Measurements from ENCODE around the gene ITGA3. TPM values are rescaled to one million over a fixed set of nuclear protein-coding genes. Genes with fewer than 3 reads are reported as not detected.

ITGA3 gene
- total RNA-seq, 1 experiment from 2014 or later: 1.4 TPM

DNA sequence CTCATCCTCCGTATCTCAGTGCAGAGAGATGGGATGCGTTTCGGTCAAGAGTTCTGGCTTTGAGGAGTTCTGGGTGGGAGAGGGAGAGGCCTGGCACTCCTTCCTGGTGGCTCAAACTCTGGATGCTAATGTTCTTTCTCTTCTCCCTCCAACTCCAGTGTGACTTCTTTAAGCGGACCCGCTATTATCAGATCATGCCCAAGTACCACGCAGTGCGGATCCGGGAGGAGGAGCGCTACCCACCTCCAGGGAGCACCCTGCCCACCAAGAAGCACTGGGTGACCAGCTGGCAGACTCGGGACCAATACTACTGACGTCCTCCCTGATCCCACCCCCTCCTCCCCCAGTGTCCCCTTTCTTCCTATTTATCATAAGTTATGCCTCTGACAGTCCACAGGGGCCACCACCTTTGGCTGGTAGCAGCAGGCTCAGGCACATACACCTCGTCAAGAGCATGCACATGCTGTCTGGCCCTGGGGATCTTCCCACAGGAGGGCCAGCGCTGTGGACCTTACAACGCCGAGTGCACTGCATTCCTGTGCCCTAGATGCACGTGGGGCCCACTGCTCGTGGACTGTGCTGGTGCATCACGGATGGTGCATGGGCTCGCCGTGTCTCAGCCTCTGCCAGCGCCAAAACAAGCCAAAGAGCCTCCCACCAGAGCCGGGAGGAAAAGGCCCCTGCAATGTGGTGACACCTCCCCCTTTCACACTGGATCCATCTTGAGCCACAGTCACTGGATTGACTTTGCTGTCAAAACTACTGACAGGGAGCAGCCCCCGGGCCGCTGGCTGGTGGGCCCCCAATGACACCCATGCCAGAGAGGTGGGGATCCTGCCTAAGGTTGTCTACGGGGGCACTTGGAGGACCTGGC, 33.3 kb downstream of the ITGA3 start:
- no peak for DNase-seq (ENCODE audit: low spot score)
- Histone ChIP-seq H3K27ac (ENCODE audit: low read depth, low read length, poor library complexity, severe bottlenecking) (no peak overlapping the region), H3K9me3 (ENCODE audit: low read depth, low read length, poor library complexity, severe bottlenecking) (no peaks in the 10 kb centered on the region), H3K36me3 (ENCODE audit: insufficient read depth, low read length, poor library complexity, severe bottlenecking) (no peaks in the 10 kb centered on the region), H3K27me3 (replicated peaks; ENCODE audit: insufficient read depth, low read depth, low read length, poor library complexity) (no peaks in the 10 kb centered on the region), H3K4me1 (ENCODE audit: insufficient read depth, low read length, poor library complexity, severe bottlenecking) (no peaks in the 10 kb centered on the region), H3K4me3 (ENCODE audit: low read depth, low read length, poor library complexity, severe bottlenecking) (no peak overlapping the region)
- intact Hi-C loops (cut with micrococcal nuclease; ENCODE audit: unreplicated experiment): loop anchor here (10.0 kb wide), 1 partner anchor 234 kb away; no protein-coding TSS in a partner anchor
- POLR2A ChIA-PET (ENCODE audit: low non-redundant PET): no interaction called here
- CTCF ChIA-PET: no interaction called here
- no peak for TF ChIP-seq EZH2 (IDR thresholded peaks at IDR 0.05; ENCODE audit: borderline replicate concordance, low read depth, low read length, poor library complexity, severe bottlenecking)
- TF ChIP-seq CTCF (conservative IDR thresholded peaks at IDR 0.05; ENCODE audit: low read depth, low read length): no peak
- no TSS peak for BruUV-seq (replicated peaks)

DNA sequence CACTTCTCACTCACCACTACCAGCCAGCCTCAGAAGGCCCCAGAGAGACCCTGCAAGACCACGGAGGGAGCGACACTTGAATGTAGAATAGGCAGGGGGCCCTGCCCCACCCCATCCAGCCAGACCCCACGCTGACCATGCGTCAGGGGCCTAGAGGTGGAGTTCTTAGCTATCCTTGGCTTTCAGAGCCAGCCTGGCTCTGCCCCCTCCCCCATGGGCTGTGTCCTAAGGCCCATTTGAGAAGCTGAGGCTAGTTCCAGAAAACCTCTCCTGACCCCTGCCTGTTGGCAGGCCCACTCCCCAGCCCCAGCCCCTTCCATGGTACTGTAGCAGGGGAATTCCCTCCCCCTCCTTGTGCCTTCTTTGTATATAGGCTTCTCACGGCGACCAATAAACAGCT, 34.2 kb downstream of the ITGA3 start:
- intact Hi-C loops (cut with micrococcal nuclease; ENCODE audit: unreplicated experiment): no loop called here
- Histone ChIP-seq H3K27me3 (replicated peaks; ENCODE audit: insufficient read depth, low read depth, low read length, poor library complexity) (no peaks in the 10 kb centered on the region), H3K36me3 (ENCODE audit: insufficient read depth, low read length, poor library complexity, severe bottlenecking) (no peaks in the 10 kb centered on the region), H3K4me1 (ENCODE audit: insufficient read depth, low read length, poor library complexity, severe bottlenecking) (peaks cover 5% of the 10 kb centered on the region), H3K9me3 (ENCODE audit: low read depth, low read length, poor library complexity, severe bottlenecking) (no peaks in the 10 kb centered on the region), H3K27ac (ENCODE audit: low read depth, low read length, poor library complexity, severe bottlenecking) (no peak overlapping the region), H3K4me3 (ENCODE audit: low read depth, low read length, poor library complexity, severe bottlenecking) (no peak overlapping the region)
- DNase-seq (ENCODE audit: low spot score): no peak
- no TSS peak for BruUV-seq (replicated peaks)
- TF ChIP-seq CTCF (conservative IDR thresholded peaks at IDR 0.05; ENCODE audit: low read depth, low read length) (no peak), EZH2 (IDR thresholded peaks at IDR 0.05; ENCODE audit: borderline replicate concordance, low read depth, low read length, poor library complexity, severe bottlenecking) (no peak)
- POLR2A ChIA-PET (ENCODE audit: low non-redundant PET): no interaction called here
- CTCF ChIA-PET: interaction anchor here (0.5 to 0.7 kb wide), 2 partner anchors 894 to 1477 kb away, joined by 3 to 5 read pairs; no protein-coding TSS in a partner anchor

- H3K4me1 ChIP-seq (ENCODE audit: insufficient read depth, low read length, poor library complexity, severe bottlenecking): peaks cover 10% of the 10 kb centered on the region
- no peaks in the 10 kb centered on the region for H3K36me3 ChIP-seq (ENCODE audit: insufficient read depth, low read length, poor library complexity, severe bottlenecking)
- BruUV-seq (replicated peaks): no TSS peak
- TF ChIP-seq EZH2 (IDR thresholded peaks at IDR 0.05; ENCODE audit: borderline replicate concordance, low read depth, low read length, poor library complexity, severe bottlenecking) (no peak), CTCF (conservative IDR thresholded peaks at IDR 0.05; ENCODE audit: low read depth, low read length) (no peak)
- intact Hi-C loops (cut with micrococcal nuclease; ENCODE audit: unreplicated experiment): no loop called here
- H3K27me3 ChIP-seq (replicated peaks; ENCODE audit: insufficient read depth, low read depth, low read length, poor library complexity): no peaks in the 10 kb centered on the region
- CTCF ChIA-PET: interaction anchor here (0.5 kb wide), 2 partner anchors 223 to 1478 kb away, joined by 3 to 5 read pairs; no protein-coding TSS in a partner anchor
- no peak overlapping the region for H3K27ac ChIP-seq (ENCODE audit: low read depth, low read length, poor library complexity, severe bottlenecking)
- H3K4me3 ChIP-seq (ENCODE audit: low read depth, low read length, poor library complexity, severe bottlenecking): no peak overlapping the region
- no peaks in the 10 kb centered on the region for H3K9me3 ChIP-seq (ENCODE audit: low read depth, low read length, poor library complexity, severe bottlenecking)
- POLR2A ChIA-PET (ENCODE audit: low non-redundant PET): no interaction called here
- no peak for DNase-seq (ENCODE audit: low spot score)
Measured at GRCh38 chr17:50090971-50091917, 35.3 kb downstream of the ITGA3 start.

Measured in A673 (cell line).